WTC11 (cell line): ENCODE measurements around the gene ELF3. TPM values are rescaled to one million over a fixed set of nuclear protein-coding genes. Genes with fewer than 3 reads are reported as not detected.

ENCODE experiments used
- ATAC-seq: fragments of 200-7000 bp; cut with Tn5 transposase; 2 replicates; pipeline ENCODE4 v1.10.0; 2021; ENCODE audit warnings: mild to moderate bottlenecking, moderate library complexity
- CTCF ChIA-PET: fragments of 300-600 bp; sonication (Branson Sonifier 250); formaldehyde crosslinking; loops from one replicate; lab custom pipeline; 2021; ENCODE audit warnings: antibody characterized with exemption; lab: Charles Lee
- POLR2A ChIA-PET: fragments of 350-600 bp; sonication (Branson Sonifier 250); formaldehyde crosslinking; loops from one replicate; lab custom pipeline; 2021; ENCODE audit warnings: antibody characterized with exemption; lab: Charles Lee
- DNase-seq: peaks from one replicate; pipeline ENCODE4 v3.0.0; 2021; ENCODE audit warnings: low spot score
- H3K27ac Mint-ChIP-seq: 2 replicates; pipeline ENCODE4 v1.8.0; 2021; ENCODE audit warnings: mixed read lengths
- H3K27me3 Mint-ChIP-seq: 2 replicates; pipeline ENCODE4 v1.8.0; 2021; ENCODE audit warnings: low read depth, mild to moderate bottlenecking, moderate library complexity, mixed read lengths
- H3K36me3 Mint-ChIP-seq: 2 replicates; pipeline ENCODE4 v1.8.0; 2021; ENCODE audit warnings: mixed read lengths
- H3K4me1 Mint-ChIP-seq: 2 replicates; pipeline ENCODE4 v1.8.0; 2022; ENCODE audit warnings: mixed read lengths
- H3K4me3 Mint-ChIP-seq: 2 replicates; pipeline ENCODE4 v1.8.0; 2021; ENCODE audit warnings: mild to moderate bottlenecking, moderate library complexity, mixed read lengths
- H3K9me3 Mint-ChIP-seq: 2 replicates; pipeline ENCODE4 v1.8.0; 2021; ENCODE audit warnings: mixed read lengths
- GABPB1 ChIP-seq: sonication (generic); formaldehyde crosslinking; IDR thresholded peaks from 2 replicates; pipeline ENCODE4 v1.8.1; 2023; ENCODE audit warnings: mild to moderate bottlenecking, missing genetic modification reagents
- NFE2L1 ChIP-seq: sonication (generic); formaldehyde crosslinking; IDR thresholded peaks from 2 replicates; pipeline ENCODE4 v1.8.1; 2023; ENCODE audit warnings: missing genetic modification reagents
- OVOL2 ChIP-seq: fragments of 250-450 bp; sonication (Bioruptor Pico); IDR thresholded peaks from 2 replicates; pipeline ENCODE4 v1.9.0; 2021; ENCODE audit warnings: mild to moderate bottlenecking, borderline replicate concordance
- ZNF232 ChIP-seq: sonication (generic); formaldehyde crosslinking; IDR thresholded peaks from 2 replicates; pipeline ENCODE4 v1.8.0; 2022; ENCODE audit warnings: mild to moderate bottlenecking, missing genetic modification reagents
- ZNF423 ChIP-seq: fragments of 250-450 bp; sonication (Bioruptor Pico); IDR thresholded peaks from 2 replicates; pipeline ENCODE4 v2.1.2; 2022; ENCODE audit warnings: mild to moderate bottlenecking, moderate library complexity
- total RNA-seq: library from RNA; stranded (reverse); gene quantifications from 3 replicates; pipeline ENCODE4 v1.2.3, GENCODE V29; 2021
- TF ChIP-seq, protein P1 (sequence below): fragments of 250-450 bp; sonication (Bioruptor Pico); conservative IDR thresholded peaks from 2 replicates; pipeline ENCODE4 v1.9.0; 2021; ENCODE audit warnings: mild to moderate bottlenecking
- TF ChIP-seq, protein P2 (sequence below): sonication (generic); formaldehyde crosslinking; IDR thresholded peaks from 2 replicates; pipeline ENCODE4 v1.8.1; 2023; ENCODE audit warnings: mild to moderate bottlenecking, missing genetic modification reagents, moderate library complexity
- TF ChIP-seq, protein P3 (sequence below): sonication (generic); formaldehyde crosslinking; IDR thresholded peaks from 2 replicates; pipeline ENCODE4 v1.8.1; 2022; ENCODE audit warnings: missing genetic modification reagents, borderline replicate concordance
- TF ChIP-seq, protein P4 (sequence below): sonication (generic); formaldehyde crosslinking; IDR thresholded peaks from 2 replicates; pipeline ENCODE4 v1.8.1; 2022; ENCODE audit warnings: low read depth, missing genetic modification reagents, borderline replicate concordance
- TF ChIP-seq, protein P5 (sequence below): sonication (generic); formaldehyde crosslinking; IDR thresholded peaks from 2 replicates; pipeline ENCODE4 v1.8.1; 2022; ENCODE audit warnings: mild to moderate bottlenecking, moderate library complexity, missing genetic modification reagents

Gene ELF3
- total RNA-seq, 1 experiment from 2014 or later = 15.0 TPM

DNA sequence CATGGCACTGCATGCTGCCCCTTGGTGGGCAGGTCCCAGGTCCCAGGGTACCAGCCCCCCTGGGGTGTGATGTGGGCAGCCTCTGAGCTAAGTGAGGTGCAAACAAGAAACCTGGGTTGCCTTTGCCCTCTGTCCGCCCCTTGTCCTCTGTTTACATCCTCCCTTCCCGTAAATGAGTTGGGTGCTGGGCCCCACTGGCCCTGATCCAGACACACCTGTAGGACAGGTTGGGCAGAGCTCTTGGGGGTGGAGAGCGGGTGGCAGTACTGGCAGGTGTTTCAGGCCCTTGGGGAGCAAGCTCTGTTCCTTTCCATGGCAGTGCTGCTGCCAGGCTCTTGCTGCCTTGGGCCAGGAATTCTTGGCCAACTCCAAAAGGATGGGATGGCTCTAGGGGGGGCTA lies 35.8 kb downstream of the ELF3 start:
- TF ChIP-seq, protein P1, sequence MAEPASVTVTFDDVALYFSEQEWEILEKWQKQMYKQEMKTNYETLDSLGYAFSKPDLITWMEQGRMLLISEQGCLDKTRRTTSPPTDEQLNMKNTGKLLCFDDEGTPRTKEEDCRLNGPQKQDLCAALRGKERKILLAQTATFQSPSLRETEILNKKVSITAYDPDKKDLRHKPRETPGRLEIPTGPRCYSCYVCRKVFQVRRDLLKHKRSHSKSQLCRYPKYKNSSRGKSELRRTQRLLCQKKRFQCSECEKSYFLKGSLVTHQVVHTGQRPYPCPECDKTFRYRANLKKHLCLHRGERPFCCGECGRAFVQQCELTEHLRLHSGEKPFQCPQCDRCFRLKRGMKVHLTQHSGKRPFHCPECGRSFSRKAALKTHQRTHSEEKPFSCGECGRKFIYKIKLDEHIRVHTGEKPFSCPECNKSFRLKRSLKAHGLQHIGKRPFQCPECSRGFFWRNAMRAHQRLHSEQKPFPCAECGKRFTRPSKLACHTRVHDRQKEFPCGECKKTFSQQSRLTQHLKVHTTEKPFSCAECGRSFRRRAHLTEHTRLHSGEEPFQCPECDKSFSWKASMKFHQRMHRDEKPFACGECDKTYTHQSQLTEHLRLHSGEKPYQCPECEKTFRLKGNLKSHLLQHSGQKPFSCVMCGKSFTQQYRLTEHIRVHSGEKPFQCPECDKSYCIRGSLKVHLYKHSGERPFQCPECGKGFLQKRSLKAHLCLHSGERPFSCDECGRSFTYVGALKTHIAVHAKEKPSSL (CRISPR knock-in tag) = no peak
- TF ChIP-seq GABPB1 (CRISPR knock-in tag) (peak; percentile 61; the same call in 1 of the 2 replicates), OVOL2 (CRISPR knock-in tag) (no peak), NFE2L1 (CRISPR knock-in tag) (no peak), ZNF423 (CRISPR knock-in tag) (no peak)
- Mint-ChIP-seq H3K27me3 (no peaks in the 10 kb centered on the region; the same call in 1 of the 2 replicates), H3K9me3 (peaks cover 5% of the 10 kb centered on the region; the same call in 1 of the 2 replicates), H3K27ac (no peak overlapping the region), H3K4me1 (no peaks in the 10 kb centered on the region), H3K36me3 (no peaks in the 10 kb centered on the region), H3K4me3 (no peak overlapping the region)
- ChIA-PET POLR2A (interaction anchor here (0.6 kb wide), 1 partner anchor 31 kb away, joined by 5 read pairs; no protein-coding TSS in a partner anchor), CTCF (interaction anchor here (1.1 to 1.5 kb wide), 3 partner anchors 47 to 150 kb away, joined by 3 to 4 read pairs (median 4); no protein-coding TSS in a partner anchor)
- no peak for DNase-seq
- no peak for ATAC-seq

DNA sequence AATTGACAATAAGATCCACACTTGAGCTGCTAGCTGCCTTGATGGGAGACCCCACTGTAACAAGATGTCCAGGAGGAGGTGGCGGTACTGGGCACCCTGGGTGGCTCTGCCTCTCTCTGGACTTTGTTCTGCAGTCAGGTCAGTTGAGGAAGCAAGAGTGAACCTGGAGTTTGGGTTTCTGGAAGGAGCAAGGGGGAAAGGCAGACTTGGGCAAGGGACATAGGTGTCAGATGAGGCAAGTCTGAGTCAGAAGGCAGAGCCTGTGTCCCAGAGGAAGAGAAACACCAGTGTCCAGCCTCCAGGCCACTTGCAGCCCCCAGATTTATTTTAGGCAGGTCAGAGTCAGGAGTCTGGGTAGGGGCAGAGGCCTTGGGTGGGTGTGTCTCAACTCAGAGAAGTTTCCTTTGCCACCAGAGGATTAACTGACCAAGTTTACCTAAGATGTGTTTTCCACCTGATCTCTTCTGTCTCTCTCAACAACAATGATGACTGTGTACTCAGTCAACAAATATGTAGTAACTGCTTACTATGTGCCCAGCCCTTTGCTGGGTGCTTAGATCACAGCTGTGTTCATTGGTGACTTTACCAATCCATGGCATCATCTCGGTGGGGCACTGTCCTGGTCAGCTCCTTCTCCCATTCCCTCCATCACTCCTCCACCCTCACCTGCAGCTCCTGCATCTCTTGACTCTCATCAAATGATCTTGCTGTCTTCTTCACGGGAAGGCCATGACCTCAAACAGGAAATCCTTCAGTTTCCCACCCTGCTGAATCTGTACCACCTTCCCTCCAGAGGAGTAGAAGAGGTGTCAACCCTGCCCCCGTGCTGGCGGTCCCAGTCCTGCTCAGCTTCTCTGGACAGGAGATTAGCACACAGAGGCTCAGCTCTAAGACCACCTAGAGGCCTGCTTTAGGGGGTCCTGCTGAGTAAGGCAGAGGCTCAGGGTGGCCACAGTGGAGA lies 36.6 kb downstream of the ELF3 start:
- TF ChIP-seq, protein P2, sequence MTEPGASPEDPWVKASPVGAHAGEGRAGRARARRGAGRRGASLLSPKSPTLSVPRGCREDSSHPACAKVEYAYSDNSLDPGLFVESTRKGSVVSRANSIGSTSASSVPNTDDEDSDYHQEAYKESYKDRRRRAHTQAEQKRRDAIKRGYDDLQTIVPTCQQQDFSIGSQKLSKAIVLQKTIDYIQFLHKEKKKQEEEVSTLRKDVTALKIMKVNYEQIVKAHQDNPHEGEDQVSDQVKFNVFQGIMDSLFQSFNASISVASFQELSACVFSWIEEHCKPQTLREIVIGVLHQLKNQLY = no peak
- TF ChIP-seq GABPB1 (CRISPR knock-in tag) = 0 out of 2 replicates have a peak, but pooled peaks have one; percentile 22
- DNase-seq (no peak), ATAC-seq (no peak)
- H3K27me3 Mint-ChIP-seq = no peaks in the 10 kb centered on the region; the same call in 1 of the 2 replicates
- ChIA-PET CTCF (interaction anchor here (1.1 to 1.5 kb wide), 3 partner anchors 47 to 151 kb away, joined by 3 to 4 read pairs (median 4); no protein-coding TSS in a partner anchor), POLR2A (no interaction called here)
- H3K4me3 Mint-ChIP-seq = no peak overlapping the region
- H3K4me1 Mint-ChIP-seq = no peaks in the 10 kb centered on the region
- H3K36me3 Mint-ChIP-seq = no peaks in the 10 kb centered on the region
- H3K27ac Mint-ChIP-seq = no peak overlapping the region; the same call in 1 of the 2 replicates
- peaks cover 5% of the 10 kb centered on the region; the same call in 1 of the 2 replicates for H3K9me3 Mint-ChIP-seq

DNA sequence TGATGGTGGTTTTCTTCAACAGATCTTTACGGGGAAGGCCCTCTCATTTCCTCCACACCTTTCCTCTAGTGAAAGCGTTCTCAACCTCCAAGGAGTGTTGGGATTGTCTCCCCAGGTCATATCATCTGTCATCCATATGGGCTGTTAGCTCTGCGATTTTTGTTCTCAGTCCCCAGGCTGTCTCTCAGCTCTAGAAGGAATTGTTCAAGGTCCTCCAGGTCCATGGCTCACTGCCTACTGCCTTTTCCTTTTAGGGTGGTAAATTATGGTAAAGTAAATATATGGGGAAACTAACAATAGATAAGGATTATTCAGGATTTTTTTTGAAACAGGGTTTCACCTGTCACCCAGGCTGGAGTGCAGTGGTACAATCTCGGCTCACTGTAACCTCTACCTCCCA lies 37.6 kb downstream of the ELF3 start:
- Mint-ChIP-seq H3K4me1 (no peaks in the 10 kb centered on the region), H3K9me3 (peaks cover 5% of the 10 kb centered on the region; the same call in 1 of the 2 replicates), H3K27ac (no peak overlapping the region), H3K4me3 (no peak overlapping the region), H3K36me3 (no peaks in the 10 kb centered on the region), H3K27me3 (no peaks in the 10 kb centered on the region; the same call in 1 of the 2 replicates)
- ATAC-seq (no peak), DNase-seq (no peak)
- TF ChIP-seq NFE2L1 (CRISPR knock-in tag) (no peak), ZNF232 (CRISPR knock-in tag) (no peak)
- TF ChIP-seq, protein P3, sequence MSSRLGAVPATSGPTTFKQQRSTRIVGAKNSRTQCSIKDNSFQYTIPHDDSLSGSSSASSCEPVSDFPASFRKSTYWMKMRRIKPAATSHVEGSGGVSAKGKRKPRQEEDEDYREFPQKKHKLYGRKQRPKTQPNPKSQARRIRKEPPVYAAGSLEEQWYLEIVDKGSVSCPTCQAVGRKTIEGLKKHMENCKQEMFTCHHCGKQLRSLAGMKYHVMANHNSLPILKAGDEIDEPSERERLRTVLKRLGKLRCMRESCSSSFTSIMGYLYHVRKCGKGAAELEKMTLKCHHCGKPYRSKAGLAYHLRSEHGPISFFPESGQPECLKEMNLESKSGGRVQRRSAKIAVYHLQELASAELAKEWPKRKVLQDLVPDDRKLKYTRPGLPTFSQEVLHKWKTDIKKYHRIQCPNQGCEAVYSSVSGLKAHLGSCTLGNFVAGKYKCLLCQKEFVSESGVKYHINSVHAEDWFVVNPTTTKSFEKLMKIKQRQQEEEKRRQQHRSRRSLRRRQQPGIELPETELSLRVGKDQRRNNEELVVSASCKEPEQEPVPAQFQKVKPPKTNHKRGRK = no peak
- TF ChIP-seq, protein P4, sequence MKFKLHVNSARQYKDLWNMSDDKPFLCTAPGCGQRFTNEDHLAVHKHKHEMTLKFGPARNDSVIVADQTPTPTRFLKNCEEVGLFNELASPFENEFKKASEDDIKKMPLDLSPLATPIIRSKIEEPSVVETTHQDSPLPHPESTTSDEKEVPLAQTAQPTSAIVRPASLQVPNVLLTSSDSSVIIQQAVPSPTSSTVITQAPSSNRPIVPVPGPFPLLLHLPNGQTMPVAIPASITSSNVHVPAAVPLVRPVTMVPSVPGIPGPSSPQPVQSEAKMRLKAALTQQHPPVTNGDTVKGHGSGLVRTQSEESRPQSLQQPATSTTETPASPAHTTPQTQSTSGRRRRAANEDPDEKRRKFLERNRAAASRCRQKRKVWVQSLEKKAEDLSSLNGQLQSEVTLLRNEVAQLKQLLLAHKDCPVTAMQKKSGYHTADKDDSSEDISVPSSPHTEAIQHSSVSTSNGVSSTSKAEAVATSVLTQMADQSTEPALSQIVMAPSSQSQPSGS (CRISPR knock-in tag) = no peak
- TF ChIP-seq, protein P5, sequence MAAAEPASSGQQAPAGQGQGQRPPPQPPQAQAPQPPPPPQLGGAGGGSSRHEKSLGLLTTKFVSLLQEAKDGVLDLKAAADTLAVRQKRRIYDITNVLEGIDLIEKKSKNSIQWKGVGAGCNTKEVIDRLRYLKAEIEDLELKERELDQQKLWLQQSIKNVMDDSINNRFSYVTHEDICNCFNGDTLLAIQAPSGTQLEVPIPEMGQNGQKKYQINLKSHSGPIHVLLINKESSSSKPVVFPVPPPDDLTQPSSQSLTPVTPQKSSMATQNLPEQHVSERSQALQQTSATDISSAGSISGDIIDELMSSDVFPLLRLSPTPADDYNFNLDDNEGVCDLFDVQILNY (CRISPR knock-in tag) = no peak
- TF ChIP-seq, protein P1 (CRISPR knock-in tag) = no peak
- POLR2A ChIA-PET = no interaction called here
- CTCF ChIA-PET = no interaction called here
